Liver (tissue), 9 donors: ENCODE measurements around the gene PLA2G6. TPM values are rescaled to one million over a fixed set of nuclear protein-coding genes. Genes with fewer than 3 reads are reported as not detected.

ENCODE experiments used
- DNase-seq: peaks from one replicate; pipeline ENCODE4 v3.0.0-alpha.2; 2017; ENCODE audit warnings: low spot score
- H3K27ac ChIP-seq, 2 donors: one replicate each; pipeline ENCODE4 v1.7.0; 2013; ENCODE audit warnings: inconsistent platforms in 2 of 2, low read length in 2 of 2, control low read depth in 1 of 2, low read depth in 1 of 2, mild to moderate bottlenecking in 1 of 2
- H3K27me3 ChIP-seq, 4 donors: one replicate each; pipeline versions ENCODE4 v1.6.1 to v1.7.0; 2013; ENCODE audit warnings: low read length in 3 of 4, inconsistent platforms in 1 of 4, mild to moderate bottlenecking in 1 of 4, moderate library complexity in 1 of 4; ENCODE audit not compliant: control insufficient read depth in 4 of 4, insufficient read depth in 4 of 4
- H3K36me3 ChIP-seq, 4 donors: one replicate each; pipeline versions ENCODE4 v1.6.1 to v1.7.0; 2013; ENCODE audit warnings: low read length in 3 of 4, mild to moderate bottlenecking in 3 of 4, low read depth in 1 of 4, moderate library complexity in 1 of 4; ENCODE audit not compliant: control insufficient read depth in 4 of 4, insufficient read depth in 3 of 4
- H3K4me1 ChIP-seq, 4 donors: one replicate each; pipeline versions ENCODE4 v1.6.1 to v1.7.0; 2013; ENCODE audit warnings: low read length in 3 of 4, mild to moderate bottlenecking in 3 of 4, moderate library complexity in 1 of 4; ENCODE audit not compliant: control insufficient read depth in 4 of 4, insufficient read depth in 4 of 4
- H3K4me3 ChIP-seq, 3 donors: one replicate each; pipeline versions ENCODE4 v1.6.1 to v1.7.0; 2013; ENCODE audit warnings: low read length in 3 of 3, control low read depth in 1 of 3, low read depth in 1 of 3, mild to moderate bottlenecking in 1 of 3
- H3K9ac ChIP-seq, 2 donors: one replicate each; pipeline ENCODE4 v1.7.0; 2013; ENCODE audit warnings: low read length in 2 of 2, mild to moderate bottlenecking in 2 of 2, moderate library complexity in 2 of 2, control low read depth in 1 of 2, low read depth in 1 of 2
- H3K9me3 ChIP-seq, 4 donors: one replicate each; pipeline versions ENCODE4 v1.6.1 to v1.7.0; 2013; ENCODE audit warnings: low read length in 3 of 4; ENCODE audit not compliant: control insufficient read depth in 4 of 4
- EGR1 ChIP-seq, 2 donors: IDR thresholded peaks; 2 replicates each; pipeline ENCODE4 v1.6.1; 2016 to 2018; ENCODE audit warnings: antibody characterized with exemption in 2 of 2, low read depth in 2 of 2
- FOXA1 ChIP-seq: IDR thresholded peaks from 2 replicates; pipeline ENCODE4 v1.6.1; 2016; ENCODE audit warnings: antibody characterized with exemption
- FOXA2 ChIP-seq: IDR thresholded peaks from 2 replicates; pipeline ENCODE4 v1.6.1; 2016; ENCODE audit warnings: antibody characterized with exemption
- GABPA ChIP-seq, 2 donors: IDR thresholded peaks in 1 of 2; conservative IDR thresholded peaks in 1 of 2; 2 replicates each; pipeline ENCODE4 v1.6.1; 2016; ENCODE audit warnings: antibody characterized with exemption in 2 of 2, mild to moderate bottlenecking in 1 of 2, moderate library complexity in 1 of 2
- HNF4A ChIP-seq, 2 donors: conservative IDR thresholded peaks; 2 replicates each; pipeline ENCODE4 v1.6.1; 2016; ENCODE audit warnings: antibody characterized with exemption in 2 of 2, mild to moderate bottlenecking in 2 of 2
- JUND ChIP-seq, 2 donors: IDR thresholded peaks; 2 replicates each; pipeline ENCODE4 v1.6.1; 2016; ENCODE audit warnings: antibody characterized with exemption in 2 of 2
- NR2F2 ChIP-seq: IDR thresholded peaks from 2 replicates; pipeline ENCODE4 v1.6.1; 2016; ENCODE audit warnings: antibody characterized with exemption
- SP1 ChIP-seq: IDR thresholded peaks from 2 replicates; pipeline ENCODE4 v1.6.1; 2018; ENCODE audit warnings: antibody characterized with exemption, mild to moderate bottlenecking
- TAF1 ChIP-seq: conservative IDR thresholded peaks from 2 replicates; pipeline ENCODE4 v1.6.1; 2016; ENCODE audit warnings: antibody characterized with exemption, mild to moderate bottlenecking
- YY1 ChIP-seq: IDR thresholded peaks from 2 replicates; pipeline ENCODE4 v1.6.1; 2016; ENCODE audit warnings: antibody characterized with exemption, mild to moderate bottlenecking
- WGBS: extraction: QIAGEN DNeasy Blood & Tissue Kit; methylation state at CpG from one replicate; pipeline ENCODE4 v1.1.7; 2013; 5-methylcytosine and 5-hydroxymethylcytosine counted together
- polyA plus RNA-seq, 2 donors: library from polyadenylated mRNA; stranded (reverse) in 1 of 2; unstranded in 1 of 2; fragments of 200-250 nt in 1 of 2; fragments of >200 nt in 1 of 2; fragmentation: Nextera tagmentation in 1 of 2; extraction: Ambion mirVana in 1 of 2; gene quantifications; one replicate each; pipeline versions ENCODE4 v1.2.1 to v1.2.3, GENCODE V29; 2013 to 2015
- total RNA-seq, 2 donors: library from RNA; depleted of rRNA; stranded (reverse); fragments of >200 nt; gene quantifications; one replicate each; pipeline ENCODE4 v1.2.3, GENCODE V29; 2014
- TF ChIP-seq, protein P1 (sequence below): IDR thresholded peaks from 2 replicates; pipeline ENCODE4 v1.6.1; 2016; ENCODE audit warnings: antibody characterized with exemption
- TF ChIP-seq, protein P2 (sequence below): IDR thresholded peaks from 2 replicates; pipeline ENCODE4 v1.6.1; 2016; ENCODE audit warnings: antibody characterized with exemption
- donor health status: healthy.
- donor health status: healthy.
- donor health status: healthy.
- donor health status: healthy.
- donor health status: healthy.

PLA2G6 gene
- total and polyA plus RNA-seq, 4 donors = 5.7 to 9.0 (median 7.2) TPM

DNA sequence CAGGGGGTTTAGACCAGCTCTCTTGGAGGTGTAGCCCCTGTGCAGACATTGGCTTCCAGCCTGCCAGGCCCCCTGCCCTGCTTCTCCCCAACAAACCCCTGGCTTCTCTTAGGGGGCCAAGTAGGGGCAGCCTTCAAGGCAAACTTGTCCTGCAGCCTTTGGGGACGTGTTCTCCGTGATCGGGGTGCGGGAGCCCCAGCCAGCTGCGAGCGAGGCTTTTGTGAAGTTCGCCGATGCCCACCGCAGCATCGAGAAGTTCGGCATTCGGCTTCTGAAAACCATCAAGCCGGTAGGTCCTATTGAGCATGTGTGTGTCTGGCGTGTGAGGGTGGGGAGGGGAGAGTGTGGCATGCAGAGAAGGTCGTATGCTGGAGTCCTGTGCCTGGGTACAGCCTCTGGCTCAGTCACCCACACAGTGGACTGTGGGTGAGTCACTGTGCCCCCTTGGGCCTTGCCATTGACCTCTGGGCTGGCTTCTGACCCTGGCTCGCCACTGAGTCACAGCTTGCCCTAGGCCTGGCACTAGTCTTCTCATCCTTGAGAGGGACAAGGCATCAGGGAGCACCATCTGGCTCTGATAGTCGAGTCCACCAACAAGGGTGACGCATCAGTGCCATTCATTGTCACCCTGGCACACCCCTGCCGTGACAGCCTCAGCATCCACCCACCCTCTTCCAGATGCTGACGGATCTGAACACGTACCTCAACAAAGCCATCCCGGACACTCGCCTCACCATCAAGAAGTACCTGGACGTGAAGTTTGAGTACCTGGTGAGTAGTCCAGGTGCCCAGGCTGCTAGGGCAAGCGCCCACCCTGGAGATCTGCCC lies 109.1 kb downstream of the PLA2G6 start:
- Histone ChIP-seq H3K4me3 (no peak overlapping the region), H3K27ac (no peak overlapping the region), H3K36me3 (peaks cover 8 to 35% (median 22%) of the 10 kb centered on the region in 4 donors), H3K9ac (no peak overlapping the region), H3K4me1 (peaks cover 0 to 10% (median 4%) of the 10 kb centered on the region in 4 donors), H3K27me3 (no peaks in the 10 kb centered on the region), H3K9me3 (no peaks in the 10 kb centered on the region)
- 97% methylated on average over 25 of the region's 25 CpGs for WGBS
- no peak for TF ChIP-seq SP1
- DNase-seq = no peak

GRCh38 chr22:38071421-38072321 lies 110.0 kb downstream of the PLA2G6 start:
- H3K36me3 ChIP-seq = peaks cover 8 to 37% (median 23%) of the 10 kb centered on the region in 4 donors
- no peak for TF ChIP-seq FOXA2
- TF ChIP-seq SP1 = no peak
- TF ChIP-seq, protein P1, sequence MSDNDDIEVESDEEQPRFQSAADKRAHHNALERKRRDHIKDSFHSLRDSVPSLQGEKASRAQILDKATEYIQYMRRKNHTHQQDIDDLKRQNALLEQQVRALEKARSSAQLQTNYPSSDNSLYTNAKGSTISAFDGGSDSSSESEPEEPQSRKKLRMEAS = no peak
- no peak for TF ChIP-seq YY1
- no peak for TF ChIP-seq NR2F2
- no peak for TF ChIP-seq GABPA (IDR thresholded peaks at IDR 0.05 in 1 of 2, conservative IDR thresholded peaks at IDR 0.05 in 1 of 2)
- no peak for TF ChIP-seq HNF4A (conservative IDR thresholded peaks at IDR 0.05)
- TF ChIP-seq FOXA1 = no peak
- no peak for TF ChIP-seq EGR1 (IDR thresholded peaks at IDR 0.05; ENCODE audit: low read depth in 2 of 2)
- TF ChIP-seq JUND (IDR thresholded peaks at IDR 0.05) = no peak

DNA sequence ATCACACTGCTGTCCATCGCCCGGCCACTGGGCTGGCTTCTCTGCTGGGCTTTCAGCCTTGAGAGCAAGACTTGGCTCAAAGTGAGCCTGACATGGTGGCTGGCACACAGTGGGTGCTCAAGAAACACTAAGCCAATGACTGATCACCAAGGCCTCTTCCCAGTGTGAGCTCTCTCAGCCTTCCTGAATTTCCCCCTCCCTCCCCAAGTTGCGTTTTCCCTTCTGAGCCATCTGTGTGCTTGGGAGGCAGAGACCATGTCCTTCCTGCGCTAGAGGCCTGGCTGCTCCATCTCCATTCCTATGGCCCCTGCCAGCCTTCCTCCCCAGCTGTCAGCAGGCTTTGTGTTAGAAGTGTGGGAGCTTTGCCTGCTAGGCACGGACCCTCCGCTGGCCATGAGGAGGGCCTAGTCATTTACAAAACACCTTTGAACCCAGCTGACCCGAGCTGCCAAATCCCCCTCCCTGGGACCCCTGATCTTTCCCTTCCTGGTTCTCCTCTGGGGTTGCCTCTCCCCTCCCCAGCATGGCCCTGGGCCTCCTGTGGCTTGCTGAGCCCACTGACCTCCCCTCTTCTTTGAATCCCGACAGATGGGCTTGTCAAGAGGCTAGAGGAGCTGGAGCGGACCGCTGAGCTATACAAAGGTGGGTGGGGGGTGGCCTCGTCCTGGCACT lies 111.2 kb downstream of the PLA2G6 start:
- 95% methylated on average over 11 of the region's 11 CpGs for WGBS
- peaks cover 0 to 7% (median 4%) of the 10 kb centered on the region in 4 donors for H3K4me1 ChIP-seq
- DNase-seq = no peak
- H3K27ac ChIP-seq = no peak overlapping the region
- no peaks in the 10 kb centered on the region for H3K27me3 ChIP-seq
- TF ChIP-seq, protein P2, sequence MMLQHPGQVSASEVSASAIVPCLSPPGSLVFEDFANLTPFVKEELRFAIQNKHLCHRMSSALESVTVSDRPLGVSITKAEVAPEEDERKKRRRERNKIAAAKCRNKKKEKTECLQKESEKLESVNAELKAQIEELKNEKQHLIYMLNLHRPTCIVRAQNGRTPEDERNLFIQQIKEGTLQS = no peak
- TF ChIP-seq HNF4A (conservative IDR thresholded peaks at IDR 0.05) (no peak), TAF1 (no peak)
- no peak overlapping the region for H3K9ac ChIP-seq
- H3K4me3 ChIP-seq = no peak overlapping the region
- peaks cover 8 to 50% (median 31%) of the 10 kb centered on the region in 4 donors for H3K36me3 ChIP-seq
- H3K9me3 ChIP-seq = no peaks in the 10 kb centered on the region

More at GRCh38 chr22:38071421-38072321, 110.0 kb downstream of the PLA2G6 start:
- no peaks in the 10 kb centered on the region for H3K27me3 ChIP-seq
- H3K4me1 ChIP-seq = peaks cover 0 to 10% (median 4%) of the 10 kb centered on the region in 4 donors
- H3K9me3 ChIP-seq = no peaks in the 10 kb centered on the region
- no peak overlapping the region for H3K9ac ChIP-seq
- H3K4me3 ChIP-seq = no peak overlapping the region
- WGBS = 93% methylated on average over 22 of the region's 22 CpGs
- H3K27ac ChIP-seq = no peak overlapping the region
- DNase-seq = no peak
